HL-60 (cell line): ENCODE results near the gene SNX9.
"Not testable (repeated sequence)": the region's sequence is repeated elsewhere in the genome, so short reads cannot be mapped to it uniquely, and the experiment has no call there.

ENCODE experiments used
- DNase-seq, 2 experiments: peaks; one replicate each; pipeline ENCODE4 v3.0.0-alpha.2; 2010 to 2020; ENCODE audit warnings: low read depth in 1 of 2, low spot score in 1 of 2
- H3K27ac ChIP-seq: fragments of 250-450 bp; sonication (Bioruptor Pico); replicated peaks from 2 replicates; pipeline ENCODE4 v1.5.1; 2020; ENCODE audit warnings: mild to moderate bottlenecking, moderate library complexity
- H3K27me3 ChIP-seq: fragments of 250-450 bp; sonication (Bioruptor Pico); 2 replicates; pipeline ENCODE4 v1.5.1; 2021; ENCODE audit warnings: mild to moderate bottlenecking, moderate library complexity; ENCODE audit not compliant: insufficient read depth, poor library complexity, severe bottlenecking
- H3K4me3 ChIP-seq: replicated peaks from 2 replicates; pipeline ENCODE4 v1.5.1; 2011; ENCODE audit warnings: mild to moderate bottlenecking, control low read depth, low read length; ENCODE audit not compliant: insufficient read depth
- CTCF ChIP-seq: IDR thresholded peaks from one replicate; pipeline ENCODE4 v1.5.1; 2011; ENCODE audit warnings: low read length, control low read depth, inconsistent platforms; ENCODE audit not compliant: insufficient read depth
- GABPA ChIP-seq: IDR thresholded peaks from 2 replicates; pipeline ENCODE4 v1.6.1; 2012; ENCODE audit warnings: low read depth
- POLR2AphosphoS5 ChIP-seq: IDR thresholded peaks from 2 replicates; pipeline ENCODE4 v1.6.1; 2012; ENCODE audit warnings: low read depth
- REST ChIP-seq: IDR thresholded peaks from 2 replicates; pipeline ENCODE4 v1.6.1; 2012; ENCODE audit warnings: low read depth; ENCODE audit not compliant: insufficient replicate concordance
- SPI1 ChIP-seq: IDR thresholded peaks from 2 replicates; pipeline ENCODE4 v1.6.1; 2012; ENCODE audit warnings: low read depth, mild to moderate bottlenecking, borderline replicate concordance

The SNX9 gene

GRCh38 chr6:157790548-157791160 is 32.4 kb upstream of the SNX9 start:
- no peak for DNase-seq

GRCh38 chr6:157791450-157791849 is 31.6 kb upstream of the SNX9 start:
- Histone ChIP-seq H3K27ac (no peak overlapping the region), H3K4me3 (no peak overlapping the region), H3K27me3 (no peaks in the 10 kb centered on the region)
- TF ChIP-seq POLR2AphosphoS5 (no peak), REST (no peak), GABPA (no peak), CTCF (no peak), SPI1 (no peak)
- no peak for DNase-seq

More at GRCh38 chr6:157790548-157791160, 32.4 kb upstream of the SNX9 start:
- Histone ChIP-seq H3K27me3 (no peaks in the 10 kb centered on the region), H3K4me3 (no peak overlapping the region), H3K27ac (no peak overlapping the region)
- TF ChIP-seq REST: no peak

- no peak for DNase-seq
- Histone ChIP-seq H3K4me3 (no peak overlapping the region), H3K27ac (no peak overlapping the region), H3K27me3 (no peaks in the 10 kb centered on the region)
- TF ChIP-seq GABPA (no peak), SPI1 (no peak), CTCF (no peak), POLR2AphosphoS5 (no peak), REST (no peak)
These were observed 30.4 kb upstream of the SNX9 start for GRCh38 chr6:157792671-157793070.

- H3K27ac ChIP-seq, H3K27me3 ChIP-seq, DNase-seq, H3K4me3 ChIP-seq: not testable (repeated sequence)
These were observed 29.0 kb upstream of the SNX9 start for GRCh38 chr6:157794012-157794411.
